NCI-H1092 (cell line): ENCODE results near the gene SLC36A3.
"Not testable (repeated sequence)": the region's sequence is repeated elsewhere in the genome, so short reads cannot be mapped to it uniquely, and the experiment has no call there.

Experiments
- DNase-seq: peaks from one replicate; lab custom pipeline; 2025; lab: John Stamatoyannopoulos, UW

SLC36A3 gene

GRCh38 chr5:151258816-151259215, 44.8 kb downstream of the SLC36A3 start:
- DNase-seq = no peak

GRCh38 chr5:151258201-151258611, 45.4 kb downstream of the SLC36A3 start:
- no peak for DNase-seq

DNA sequence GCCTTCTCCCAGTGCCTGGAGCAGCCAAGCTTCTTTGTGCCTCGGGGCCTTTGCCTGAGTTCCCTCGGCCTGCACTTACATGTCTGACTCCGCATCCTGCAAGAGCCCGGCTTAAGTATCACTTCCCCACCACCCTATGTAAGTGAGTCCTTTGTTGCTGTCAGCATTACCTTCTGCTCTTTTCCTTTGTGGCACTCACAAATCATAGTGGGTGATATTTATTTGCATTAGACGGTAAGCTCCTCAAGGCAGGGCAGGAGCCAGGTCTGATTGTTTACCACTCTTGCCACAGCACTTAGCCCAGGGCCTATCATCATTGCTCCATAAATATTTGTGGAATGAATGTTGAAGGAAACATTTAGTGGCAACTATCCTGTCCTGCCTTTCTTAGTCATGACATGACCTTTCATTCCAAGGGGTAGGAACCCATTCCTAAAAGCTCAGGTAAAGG, 45.8 kb downstream of the SLC36A3 start:
- no peak for DNase-seq

- DNase-seq = no peak
Observed at GRCh38 chr5:151255621-151256286, 47.8 kb downstream of the SLC36A3 start.

DNA sequence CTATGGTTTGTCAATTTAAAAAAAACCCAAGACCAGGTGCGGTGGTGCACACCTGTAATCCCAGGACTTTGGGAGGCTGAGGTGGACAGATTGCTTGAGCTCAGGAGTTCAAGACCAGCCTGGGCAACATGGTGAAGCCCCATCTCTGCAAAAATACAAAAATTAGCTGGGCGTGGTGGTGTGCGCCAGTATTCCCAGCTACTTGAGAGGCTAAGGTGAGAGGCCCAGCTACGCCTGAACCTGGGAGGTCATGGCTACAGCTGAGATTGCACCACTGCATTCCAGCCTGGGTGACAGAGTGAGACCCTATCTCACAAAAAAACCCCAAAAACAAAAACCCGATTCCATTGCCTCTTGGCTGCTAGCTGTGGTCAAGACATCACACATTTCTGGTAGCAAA, 48.6 kb downstream of the SLC36A3 start:
- not testable (repeated sequence) for DNase-seq

DNA sequence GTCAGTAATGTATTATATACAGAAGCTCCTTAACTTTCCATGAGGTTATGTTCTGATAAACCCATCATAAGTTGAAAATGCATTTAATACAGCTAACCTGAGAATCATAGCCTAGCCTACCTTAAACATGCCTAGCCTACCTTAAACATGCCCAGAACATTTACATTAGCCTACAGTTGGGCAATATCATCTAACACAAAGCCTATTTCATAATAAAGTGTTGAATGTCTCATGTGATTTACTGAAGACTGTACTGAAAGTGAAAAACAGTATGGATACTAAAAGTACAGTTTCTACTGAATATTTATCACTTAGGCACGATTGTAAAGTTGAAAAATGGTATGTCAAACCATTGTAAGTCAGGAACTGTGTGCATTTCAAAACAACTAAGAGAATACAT, 49.0 kb downstream of the SLC36A3 start:
- DNase-seq = no peak

- no peak for DNase-seq
Observed at GRCh38 chr5:151253605-151253950, 50.0 kb downstream of the SLC36A3 start.

DNA sequence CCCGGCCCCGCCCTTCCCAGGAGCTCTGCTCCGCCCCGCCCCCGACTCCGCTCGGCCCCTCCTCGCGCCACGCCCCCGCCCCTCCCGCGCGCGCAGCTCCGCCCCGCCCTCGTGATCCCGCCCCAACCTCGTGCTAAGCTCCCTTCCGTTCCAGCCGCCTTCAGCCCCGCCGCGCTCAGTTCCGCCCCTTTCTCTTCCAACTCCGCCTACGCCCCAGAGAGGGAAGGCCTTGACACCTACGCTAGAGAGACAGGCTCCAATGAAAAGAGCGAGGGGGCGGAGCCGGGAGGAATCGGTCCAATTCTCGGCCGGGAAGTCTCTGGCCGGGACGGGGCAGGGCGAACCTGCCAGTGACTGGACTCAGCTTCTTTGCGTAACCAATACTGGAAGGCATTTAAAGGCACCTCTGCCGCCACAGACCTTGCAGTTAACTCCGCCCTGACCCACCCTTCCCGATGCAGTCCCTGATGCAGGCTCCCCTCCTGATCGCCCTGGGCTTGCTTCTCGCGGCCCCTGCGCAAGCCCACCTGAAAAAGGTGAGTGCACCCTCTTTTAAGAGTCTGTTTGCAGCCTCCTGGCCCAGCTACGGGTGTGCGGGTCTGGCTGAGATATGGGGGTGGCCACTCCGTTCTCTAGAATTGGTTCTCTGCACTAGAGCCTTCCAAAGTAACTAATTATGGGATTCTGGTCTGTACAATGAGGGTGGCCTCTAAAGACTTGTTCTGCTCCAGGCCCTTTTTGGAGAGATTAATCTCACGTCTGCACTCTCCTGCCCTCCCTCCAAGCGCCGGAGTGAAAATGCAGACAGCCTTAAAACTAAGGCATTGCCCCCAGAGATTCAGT, 50.6 kb downstream of the SLC36A3 start, which contains the start of gene GM2A:
Gene GM2A, plus strand, starts transcription at position 424 of the 843 bp plus-strand sequence. Its CDS starts 32 bp downstream, at position 456.
- DNase-seq = peak; percentile 91

DNA sequence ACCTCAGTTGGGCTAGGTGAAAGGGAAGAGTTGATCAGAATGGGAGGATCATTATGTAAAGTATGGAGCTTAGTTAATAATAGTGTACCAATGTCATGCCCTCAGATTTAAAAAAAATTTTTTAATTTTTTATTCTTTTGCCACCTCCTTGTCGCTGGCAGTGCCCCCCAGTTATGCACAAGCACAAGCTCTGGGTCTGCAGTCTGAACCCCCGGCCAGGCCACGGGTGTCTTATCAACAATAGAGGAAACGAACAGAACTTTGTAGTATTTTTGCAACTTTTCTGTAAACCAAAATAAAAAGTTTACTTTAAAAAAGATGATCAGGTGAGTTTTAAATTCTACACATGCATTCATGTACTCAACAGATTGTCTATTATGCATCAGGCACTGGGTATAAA, 51.9 kb downstream of the SLC36A3 start:
- DNase-seq = no peak

- no peak for DNase-seq
Observed at GRCh38 chr5:151251001-151251551, 52.5 kb downstream of the SLC36A3 start.

- DNase-seq = no peak
Observed at GRCh38 chr5:151250346-151251000, 53.1 kb downstream of the SLC36A3 start.

GRCh38 chr5:151249281-151249680, 54.3 kb downstream of the SLC36A3 start:
- no peak for DNase-seq

- no peak for DNase-seq
Observed at GRCh38 chr5:151248651-151249050, 54.9 kb downstream of the SLC36A3 start.

DNA sequence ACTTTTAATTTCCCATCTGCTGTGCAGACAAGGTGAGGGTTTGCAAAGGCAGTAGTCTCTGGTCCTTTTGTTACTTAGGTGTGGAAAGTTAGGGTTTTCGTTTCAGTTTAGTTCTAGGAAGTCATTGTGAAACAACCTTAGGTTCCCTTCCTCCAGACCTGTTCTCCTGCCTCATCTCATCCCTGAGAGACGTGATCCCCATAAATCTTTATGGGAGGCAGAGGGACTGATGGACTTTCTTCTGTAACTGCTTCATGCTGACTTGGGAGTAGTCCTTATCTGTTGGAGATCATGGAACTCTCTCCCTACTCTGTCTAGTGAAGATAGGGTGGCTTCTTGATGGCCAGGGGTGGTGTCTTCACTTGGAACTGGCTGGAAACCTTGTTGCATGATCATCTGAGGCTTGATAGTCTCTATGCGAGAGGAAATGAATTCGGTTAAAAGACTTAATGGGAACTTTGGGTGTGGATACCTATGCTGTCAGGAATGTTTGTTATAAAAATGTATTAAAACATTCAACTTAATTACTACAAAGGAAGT, 57.8 kb downstream of the SLC36A3 start:
- DNase-seq = no peak

GRCh38 chr5:151244206-151244605, 59.4 kb downstream of the SLC36A3 start:
- no peak for DNase-seq

DNA sequence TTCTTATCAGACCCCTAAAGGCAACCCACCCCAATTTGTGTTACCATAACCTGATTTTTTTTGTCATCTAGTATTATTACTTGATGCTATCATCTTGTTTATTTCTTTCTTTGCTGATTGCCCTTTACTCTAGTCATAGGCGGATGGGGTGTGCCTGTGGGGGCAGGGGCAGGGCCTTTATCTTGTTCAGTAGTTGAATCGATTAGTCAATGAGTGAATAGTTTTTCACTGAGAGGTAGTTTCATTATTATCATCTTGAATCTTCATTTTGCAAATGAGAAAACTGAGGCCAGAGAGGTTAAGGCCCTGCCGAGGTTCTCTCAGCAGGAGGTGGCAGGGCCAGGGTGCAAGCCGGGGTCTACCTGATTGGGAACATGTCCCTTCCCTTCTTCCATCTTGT, 60.0 kb downstream of the SLC36A3 start:
- no peak for DNase-seq

GRCh38 chr5:151243127-151243526, 60.4 kb downstream of the SLC36A3 start:
- no peak for DNase-seq

- DNase-seq = no peak
Observed at GRCh38 chr5:151240924-151241635, 62.5 kb downstream of the SLC36A3 start.

- DNase-seq = not testable (repeated sequence)
Observed at GRCh38 chr5:151240268-151240835, 63.2 kb downstream of the SLC36A3 start.

- no peak for DNase-seq
Observed at GRCh38 chr5:151239237-151239861, 64.2 kb downstream of the SLC36A3 start.

- DNase-seq = no peak
Observed at GRCh38 chr5:151238303-151238741, 65.2 kb downstream of the SLC36A3 start.
